PC-3 (cell line): ENCODE measurements around the gene UNC5C.

ENCODE experiments used
- EZH2 ChIP-seq: fragments of 300-600 bp; sonication (generic); IDR thresholded peaks from one replicate; pipeline ENCODE4 v1.6.1; 2017; ENCODE audit warnings: antibody characterized with exemption, mild to moderate bottlenecking, low read length; ENCODE audit not compliant: unreplicated experiment
- TF ChIP-seq, protein P1 (sequence below): fragments of 300-600 bp; sonication (generic); conservative IDR thresholded peaks from 2 replicates; pipeline ENCODE4 v1.5.1; 2017; ENCODE audit warnings: antibody characterized with exemption, low read depth, mild to moderate bottlenecking, low read length

DNA sequence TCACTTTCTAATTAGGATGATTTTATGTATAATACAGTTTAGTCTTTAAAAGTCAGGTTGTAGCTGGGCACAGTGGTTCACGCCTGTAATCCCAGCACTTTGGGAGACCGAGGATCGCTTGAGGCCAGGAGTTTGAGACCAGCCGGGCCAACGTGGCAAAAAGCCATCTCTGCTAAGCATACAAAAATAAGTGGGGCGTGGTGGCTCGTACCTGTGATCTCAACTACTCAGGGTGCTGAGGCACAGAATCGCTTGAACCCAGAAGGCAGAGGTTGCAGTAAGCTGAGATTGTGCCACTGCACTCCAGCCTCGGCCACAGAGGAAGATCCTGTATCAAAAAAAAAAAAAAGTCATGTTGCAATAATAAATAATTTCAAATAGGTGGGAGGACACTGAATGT, 426.8 kb downstream of the UNC5C start:
- TF ChIP-seq EZH2, result no peak
- TF ChIP-seq, protein P1, sequence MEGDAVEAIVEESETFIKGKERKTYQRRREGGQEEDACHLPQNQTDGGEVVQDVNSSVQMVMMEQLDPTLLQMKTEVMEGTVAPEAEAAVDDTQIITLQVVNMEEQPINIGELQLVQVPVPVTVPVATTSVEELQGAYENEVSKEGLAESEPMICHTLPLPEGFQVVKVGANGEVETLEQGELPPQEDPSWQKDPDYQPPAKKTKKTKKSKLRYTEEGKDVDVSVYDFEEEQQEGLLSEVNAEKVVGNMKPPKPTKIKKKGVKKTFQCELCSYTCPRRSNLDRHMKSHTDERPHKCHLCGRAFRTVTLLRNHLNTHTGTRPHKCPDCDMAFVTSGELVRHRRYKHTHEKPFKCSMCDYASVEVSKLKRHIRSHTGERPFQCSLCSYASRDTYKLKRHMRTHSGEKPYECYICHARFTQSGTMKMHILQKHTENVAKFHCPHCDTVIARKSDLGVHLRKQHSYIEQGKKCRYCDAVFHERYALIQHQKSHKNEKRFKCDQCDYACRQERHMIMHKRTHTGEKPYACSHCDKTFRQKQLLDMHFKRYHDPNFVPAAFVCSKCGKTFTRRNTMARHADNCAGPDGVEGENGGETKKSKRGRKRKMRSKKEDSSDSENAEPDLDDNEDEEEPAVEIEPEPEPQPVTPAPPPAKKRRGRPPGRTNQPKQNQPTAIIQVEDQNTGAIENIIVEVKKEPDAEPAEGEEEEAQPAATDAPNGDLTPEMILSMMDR, result no peak
